SU-DHL-6 (cell line): ENCODE data around the gene RBBP5.

Experiments used
- EZH2phosphoT487 ChIP-seq: fragments of 200-600 bp; sonication (generic), shearing (Covaris generic); conservative IDR thresholded peaks from 2 replicates; pipeline ENCODE4 v1.6.1; 2018; ENCODE audit warnings: mild to moderate bottlenecking, antibody characterized with exemption, low read length, moderate library complexity, mixed read lengths
- TF ChIP-seq, protein P1 (sequence below): fragments of 200-600 bp; sonication (generic); IDR thresholded peaks from one replicate; pipeline ENCODE4 v1.5.1; 2017; ENCODE audit warnings: antibody characterized with exemption, mild to moderate bottlenecking, low read length, moderate library complexity; ENCODE audit not compliant: insufficient read depth, poor library complexity, severe bottlenecking

DNA sequence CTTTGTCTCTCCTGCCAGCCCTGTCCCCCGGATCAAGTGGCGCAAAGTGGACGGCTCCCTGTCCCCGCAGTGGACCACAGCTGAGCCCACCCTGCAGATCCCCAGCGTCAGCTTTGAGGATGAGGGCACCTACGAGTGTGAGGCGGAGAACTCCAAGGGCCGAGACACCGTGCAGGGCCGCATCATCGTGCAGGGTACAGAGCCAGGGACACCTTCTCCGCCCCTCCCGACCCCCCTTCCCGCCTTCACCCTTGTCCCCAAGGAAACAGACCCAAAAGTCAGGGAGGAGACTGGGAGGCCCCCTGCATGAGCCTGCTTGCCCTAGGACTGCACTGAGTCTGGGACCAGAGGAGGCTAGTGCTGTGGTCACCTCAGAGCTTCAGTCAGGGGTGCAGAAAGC is 60.6 kb downstream of the RBBP5 start:
- TF ChIP-seq, protein P1, sequence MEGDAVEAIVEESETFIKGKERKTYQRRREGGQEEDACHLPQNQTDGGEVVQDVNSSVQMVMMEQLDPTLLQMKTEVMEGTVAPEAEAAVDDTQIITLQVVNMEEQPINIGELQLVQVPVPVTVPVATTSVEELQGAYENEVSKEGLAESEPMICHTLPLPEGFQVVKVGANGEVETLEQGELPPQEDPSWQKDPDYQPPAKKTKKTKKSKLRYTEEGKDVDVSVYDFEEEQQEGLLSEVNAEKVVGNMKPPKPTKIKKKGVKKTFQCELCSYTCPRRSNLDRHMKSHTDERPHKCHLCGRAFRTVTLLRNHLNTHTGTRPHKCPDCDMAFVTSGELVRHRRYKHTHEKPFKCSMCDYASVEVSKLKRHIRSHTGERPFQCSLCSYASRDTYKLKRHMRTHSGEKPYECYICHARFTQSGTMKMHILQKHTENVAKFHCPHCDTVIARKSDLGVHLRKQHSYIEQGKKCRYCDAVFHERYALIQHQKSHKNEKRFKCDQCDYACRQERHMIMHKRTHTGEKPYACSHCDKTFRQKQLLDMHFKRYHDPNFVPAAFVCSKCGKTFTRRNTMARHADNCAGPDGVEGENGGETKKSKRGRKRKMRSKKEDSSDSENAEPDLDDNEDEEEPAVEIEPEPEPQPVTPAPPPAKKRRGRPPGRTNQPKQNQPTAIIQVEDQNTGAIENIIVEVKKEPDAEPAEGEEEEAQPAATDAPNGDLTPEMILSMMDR, result no peak
- TF ChIP-seq EZH2phosphoT487, result no peak
